CD4-positive, alpha-beta memory T cell (primary cell): ENCODE results near the gene GRID2. TPM values are rescaled to one million over a fixed set of nuclear protein-coding genes. Genes with fewer than 3 reads are reported as not detected.
"Not testable (repeated sequence)": the region's sequence is repeated elsewhere in the genome, so short reads cannot be mapped to it uniquely, and the experiment has no call there.

Source experiments
- CTCF ChIA-PET: fragments of 350-600 bp; sonication (Branson Sonifier 250); formaldehyde crosslinking; loops from one replicate; lab custom pipeline; 2021; ENCODE audit warnings: inconsistent platforms; ENCODE audit not compliant: partially characterized antibody; lab: Charles Lee
- POLR2A ChIA-PET: fragments of 350-600 bp; sonication (Branson Sonifier 250); formaldehyde crosslinking; loops from one replicate; lab custom pipeline; 2021; ENCODE audit not compliant: partially characterized antibody; lab: Charles Lee
- DNase-seq, 5 donors: peaks; one replicate each; pipeline versions ENCODE4 v3.0.0 to v3.0.0-alpha.2; 2020 to 2022; ENCODE audit warnings: mixed read lengths in 1 of 5
- H3K27ac ChIP-seq: one replicate; pipeline ENCODE4 v1.7.0; 2013; ENCODE audit warnings: low read depth, low read length
- H3K27me3 ChIP-seq: 2 replicates; pipeline ENCODE4 v1.7.0; 2013; ENCODE audit warnings: mild to moderate bottlenecking, low read length, moderate library complexity; ENCODE audit not compliant: insufficient read depth
- H3K36me3 ChIP-seq: 2 replicates; pipeline ENCODE4 v1.7.0; 2013; ENCODE audit warnings: mild to moderate bottlenecking, low read length, moderate library complexity; ENCODE audit not compliant: insufficient read depth
- H3K4me1 ChIP-seq: 2 replicates; pipeline ENCODE4 v1.7.0; 2013; ENCODE audit warnings: mild to moderate bottlenecking, low read length, moderate library complexity; ENCODE audit not compliant: insufficient read depth
- H3K4me3 ChIP-seq, 2 donors: one replicate each; pipeline ENCODE4 v1.7.0; 2013; ENCODE audit warnings: low read length in 2 of 2, mild to moderate bottlenecking in 1 of 2
- H3K9me3 ChIP-seq, 2 donors: one replicate each; pipeline ENCODE4 v1.7.0; 2013; ENCODE audit warnings: low read length in 2 of 2, control low read depth in 1 of 2; ENCODE audit not compliant: control insufficient read depth in 1 of 2
- H3K27ac Mint-ChIP-seq, 7 donors: one replicate each; pipeline ENCODE4 v1.8.0; 2020 to 2021; ENCODE audit warnings: mixed read lengths in 7 of 7, mild to moderate bottlenecking in 6 of 7, inconsistent platforms in 3 of 7, moderate library complexity in 3 of 7
- H3K27me3 Mint-ChIP-seq, 2 donors: one replicate each; pipeline ENCODE4 v1.8.0; 2020 to 2021; ENCODE audit warnings: mixed read lengths in 2 of 2
- H3K36me3 Mint-ChIP-seq, 2 donors: one replicate each; pipeline ENCODE4 v1.8.0; 2020 to 2021; ENCODE audit warnings: mixed read lengths in 2 of 2, inconsistent platforms in 1 of 2, mild to moderate bottlenecking in 1 of 2
- H3K4me1 Mint-ChIP-seq, 4 donors: one replicate each; pipeline ENCODE4 v1.8.0; 2020 to 2021; ENCODE audit warnings: mixed read lengths in 4 of 4, mild to moderate bottlenecking in 1 of 4
- H3K4me3 Mint-ChIP-seq, 8 donors: one replicate each; pipeline ENCODE4 v1.8.0; 2020 to 2021; ENCODE audit warnings: mixed read lengths in 8 of 8, mild to moderate bottlenecking in 7 of 8, moderate library complexity in 6 of 8, inconsistent platforms in 3 of 8
- H3K9me3 Mint-ChIP-seq, 8 donors: one replicate each; pipeline ENCODE4 v1.8.0; 2020 to 2021; ENCODE audit warnings: mixed read lengths in 8 of 8, mild to moderate bottlenecking in 5 of 8, inconsistent platforms in 3 of 8, moderate library complexity in 1 of 8
- intact Hi-C: fragments of 100-400 bp; cut with micrococcal nuclease; formaldehyde crosslinking; loops from one replicate; pipeline ENCODE4 v1.15.1; 2023
- polyA plus RNA-seq, 2 donors: library from polyadenylated mRNA; unstranded; fragments of 300-500 nt; fragmentation: Illumina TruSeq; gene quantifications; one replicate each; pipeline ENCODE4 v1.2.3, GENCODE V29; 2021
- total RNA-seq, 2 experiments: library from RNA; stranded (reverse); gene quantifications; one replicate each; pipeline ENCODE4 v1.2.3, GENCODE V29; 2021

Gene GRID2
- total and polyA plus RNA-seq, 4 experiments from 2014 or later: not detected

- no peak overlapping the region for H3K4me3 ChIP-seq
- intact Hi-C loops: no loop called here
- no peaks in the 10 kb centered on the region for H3K36me3 ChIP-seq
- no peaks in the 10 kb centered on the region for H3K4me1 ChIP-seq
- DNase-seq: no peak
- Mint-ChIP-seq H3K4me3 (no peak overlapping the region), H3K4me1 (no peaks in the 10 kb centered on the region), H3K27ac (no peak overlapping the region), H3K27me3 (no peaks in the 10 kb centered on the region), H3K9me3 (peaks cover 0 to 7% (median 3%) of the 10 kb centered on the region in 8 donors), H3K36me3 (no peaks in the 10 kb centered on the region)
- ChIA-PET CTCF (no interaction called here), POLR2A (no interaction called here)
- no peaks in the 10 kb centered on the region for H3K27me3 ChIP-seq
- no peak overlapping the region for H3K27ac ChIP-seq
- H3K9me3 ChIP-seq: no peaks in the 10 kb centered on the region
These were observed 148.0 kb downstream of the GRID2 start for GRCh38 chr4:92451782-92452181.

GRCh38 chr4:92452383-92452782, 148.6 kb downstream of the GRID2 start:
- DNase-seq, H3K27me3 ChIP-seq, POLR2A ChIA-PET, H3K4me1 ChIP-seq, H3K9me3 ChIP-seq, H3K36me3 Mint-ChIP-seq, H3K4me3 Mint-ChIP-seq, H3K4me3 ChIP-seq, H3K9me3 Mint-ChIP-seq, H3K4me1 Mint-ChIP-seq, H3K27me3 Mint-ChIP-seq, H3K27ac Mint-ChIP-seq, CTCF ChIA-PET, H3K36me3 ChIP-seq, intact Hi-C loops, H3K27ac ChIP-seq: not testable (repeated sequence)

- no peak overlapping the region for H3K4me3 ChIP-seq
These were observed 151.6 kb downstream of the GRID2 start for GRCh38 chr4:92455329-92455839.

GRCh38 chr4:92455951-92456350, 152.2 kb downstream of the GRID2 start:
- Histone ChIP-seq H3K9me3 (no peaks in the 10 kb centered on the region), H3K36me3 (no peaks in the 10 kb centered on the region), H3K27me3 (no peaks in the 10 kb centered on the region), H3K27ac (no peak overlapping the region), H3K4me3 (no peak overlapping the region), H3K4me1 (no peaks in the 10 kb centered on the region)
- H3K36me3 Mint-ChIP-seq: no peaks in the 10 kb centered on the region
- H3K4me3 Mint-ChIP-seq: no peak overlapping the region
- intact Hi-C loops: no loop called here
- ChIA-PET CTCF (no interaction called here), POLR2A (no interaction called here)
- DNase-seq: no peak
- peaks cover 0 to 7% (median 4%) of the 10 kb centered on the region in 8 donors for H3K9me3 Mint-ChIP-seq
- H3K27ac Mint-ChIP-seq: no peak overlapping the region
- no peaks in the 10 kb centered on the region for H3K4me1 Mint-ChIP-seq
- no peaks in the 10 kb centered on the region for H3K27me3 Mint-ChIP-seq

More at GRCh38 chr4:92455329-92455839, 151.6 kb downstream of the GRID2 start:
- Mint-ChIP-seq H3K9me3 (peaks cover 0 to 7% (median 4%) of the 10 kb centered on the region in 8 donors), H3K36me3 (no peaks in the 10 kb centered on the region), H3K4me1 (no peaks in the 10 kb centered on the region), H3K27ac (no peak overlapping the region), H3K4me3 (no peak overlapping the region), H3K27me3 (no peaks in the 10 kb centered on the region)
- POLR2A ChIA-PET: no interaction called here
- no peaks in the 10 kb centered on the region for H3K9me3 ChIP-seq
- no peaks in the 10 kb centered on the region for H3K4me1 ChIP-seq
- H3K36me3 ChIP-seq: no peaks in the 10 kb centered on the region
- CTCF ChIA-PET: no interaction called here
- no peaks in the 10 kb centered on the region for H3K27me3 ChIP-seq
- H3K27ac ChIP-seq: no peak overlapping the region
- intact Hi-C loops: no loop called here
- no peak for DNase-seq

GRCh38 chr4:92461732-92462131, 158.0 kb downstream of the GRID2 start:
- no peak for DNase-seq
- Histone ChIP-seq H3K4me3 (no peak overlapping the region), H3K36me3 (no peaks in the 10 kb centered on the region), H3K9me3 (no peaks in the 10 kb centered on the region), H3K27ac (no peak overlapping the region), H3K4me1 (no peaks in the 10 kb centered on the region), H3K27me3 (no peaks in the 10 kb centered on the region)
- intact Hi-C loops: no loop called here
- Mint-ChIP-seq H3K4me3 (no peak overlapping the region), H3K9me3 (peaks cover 0 to 3% (median 0%) of the 10 kb centered on the region in 8 donors), H3K27me3 (no peaks in the 10 kb centered on the region), H3K36me3 (no peaks in the 10 kb centered on the region), H3K27ac (no peak overlapping the region), H3K4me1 (no peaks in the 10 kb centered on the region)
- CTCF ChIA-PET: no interaction called here
- POLR2A ChIA-PET: no interaction called here

GRCh38 chr4:92477298-92477697, 173.5 kb downstream of the GRID2 start:
- CTCF ChIA-PET: no interaction called here
- Mint-ChIP-seq H3K36me3 (no peaks in the 10 kb centered on the region), H3K9me3 (peaks cover 0 to 8% (median 2%) of the 10 kb centered on the region in 8 donors), H3K27ac (no peak overlapping the region), H3K4me3 (no peak overlapping the region), H3K4me1 (no peaks in the 10 kb centered on the region), H3K27me3 (no peaks in the 10 kb centered on the region)
- intact Hi-C loops: no loop called here
- Histone ChIP-seq H3K9me3 (no peaks in the 10 kb centered on the region), H3K27ac (no peak overlapping the region), H3K4me1 (no peaks in the 10 kb centered on the region), H3K27me3 (no peaks in the 10 kb centered on the region), H3K36me3 (no peaks in the 10 kb centered on the region), H3K4me3 (no peak overlapping the region)
- DNase-seq: no peak
- POLR2A ChIA-PET: no interaction called here

- ChIA-PET CTCF (no interaction called here), POLR2A (no interaction called here)
- intact Hi-C loops: no loop called here
- no peak overlapping the region for H3K4me3 ChIP-seq
- no peaks in the 10 kb centered on the region for H3K27me3 ChIP-seq
- Mint-ChIP-seq H3K4me1 (no peaks in the 10 kb centered on the region), H3K9me3 (peaks cover 0 to 8% (median 3%) of the 10 kb centered on the region in 8 donors), H3K4me3 (no peak overlapping the region), H3K27ac (no peak overlapping the region), H3K27me3 (no peaks in the 10 kb centered on the region), H3K36me3 (no peaks in the 10 kb centered on the region)
- H3K9me3 ChIP-seq: no peaks in the 10 kb centered on the region
- H3K27ac ChIP-seq: no peak overlapping the region
- no peak for DNase-seq
- H3K4me1 ChIP-seq: no peaks in the 10 kb centered on the region
- no peaks in the 10 kb centered on the region for H3K36me3 ChIP-seq
These were observed 179.6 kb downstream of the GRID2 start for GRCh38 chr4:92483341-92483740.

- Histone ChIP-seq H3K4me1 (no peaks in the 10 kb centered on the region), H3K9me3 (no peaks in the 10 kb centered on the region), H3K36me3 (no peaks in the 10 kb centered on the region), H3K4me3 (no peak overlapping the region), H3K27ac (no peak overlapping the region), H3K27me3 (no peaks in the 10 kb centered on the region)
- H3K9me3 Mint-ChIP-seq: peaks cover 0 to 6% (median 2%) of the 10 kb centered on the region in 8 donors
- ChIA-PET CTCF (no interaction called here), POLR2A (no interaction called here)
- H3K36me3 Mint-ChIP-seq: no peaks in the 10 kb centered on the region
- no peak overlapping the region for H3K4me3 Mint-ChIP-seq
- no peaks in the 10 kb centered on the region for H3K27me3 Mint-ChIP-seq
- no peaks in the 10 kb centered on the region for H3K4me1 Mint-ChIP-seq
- DNase-seq: no peak
- no peak overlapping the region for H3K27ac Mint-ChIP-seq
- intact Hi-C loops: no loop called here
These were observed 184.7 kb downstream of the GRID2 start for GRCh38 chr4:92488496-92488895.
